GM18867 (cell line): ENCODE measurements around the gene SH3GLB2.
"Not testable (repeated sequence)": the region's sequence is repeated elsewhere in the genome, so short reads cannot be mapped to it uniquely, and the experiment has no call there.

Source experiments
- ATAC-seq: cut with Tn5 transposase; IDR thresholded peaks from one replicate; pipeline ENCODE4 v1.9.1; 2021; ENCODE audit warnings: mild to moderate bottlenecking, moderate library complexity; ENCODE audit not compliant: unreplicated experiment

SH3GLB2 gene

GRCh38 chr9:129023036-129023907, 4.9 kb downstream of the SH3GLB2 start:
- no peak for ATAC-seq

- ATAC-seq, result no peak
Measured at GRCh38 chr9:129022037-129022436, 6.1 kb downstream of the SH3GLB2 start.

DNA sequence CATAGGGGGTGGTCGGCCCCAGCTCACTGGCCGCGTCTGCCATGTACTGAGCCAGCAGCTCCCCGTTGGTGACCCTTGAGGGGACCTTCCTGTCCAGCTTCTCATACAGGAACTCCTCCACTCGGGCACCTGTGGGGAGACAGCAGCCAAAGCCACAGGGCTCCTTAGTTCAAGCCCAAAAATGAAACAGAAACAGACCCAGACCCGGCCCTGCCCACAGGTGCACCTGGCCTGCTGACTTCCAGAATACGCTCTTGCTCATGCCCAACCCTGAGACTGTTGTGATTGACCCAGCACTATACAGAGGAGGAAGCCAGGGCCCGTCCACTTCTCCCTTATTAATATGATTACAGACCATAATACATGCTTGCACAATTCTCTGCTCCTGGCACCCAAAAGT, 7.0 kb downstream of the SH3GLB2 start:
- peak; percentile 73 for ATAC-seq

- ATAC-seq, result no peak
Measured at GRCh38 chr9:129014608-129015007, 13.5 kb downstream of the SH3GLB2 start.

GRCh38 chr9:129014124-129014523, 14.0 kb downstream of the SH3GLB2 start:
- no peak for ATAC-seq

DNA sequence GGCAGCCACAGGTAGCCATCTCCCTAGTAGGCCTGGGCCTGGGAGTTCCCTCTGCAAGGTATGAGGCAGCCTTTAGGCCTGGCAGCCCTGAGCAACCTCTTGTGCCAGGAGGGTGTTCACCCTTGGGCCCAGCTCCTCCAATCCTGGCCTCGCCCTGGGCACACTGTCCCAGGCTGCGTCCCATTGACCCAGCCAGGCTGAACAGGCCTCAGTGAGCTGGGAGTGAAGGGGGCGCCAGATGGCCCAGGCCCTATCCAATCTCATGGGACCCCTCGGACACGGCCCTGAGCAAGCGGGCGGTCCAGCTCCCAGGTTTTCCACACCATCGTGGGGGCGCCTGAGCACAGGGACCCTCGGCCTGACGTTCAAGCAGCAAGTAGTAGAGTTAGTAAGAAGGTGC, 14.5 kb downstream of the SH3GLB2 start:
- ATAC-seq, result no peak

DNA sequence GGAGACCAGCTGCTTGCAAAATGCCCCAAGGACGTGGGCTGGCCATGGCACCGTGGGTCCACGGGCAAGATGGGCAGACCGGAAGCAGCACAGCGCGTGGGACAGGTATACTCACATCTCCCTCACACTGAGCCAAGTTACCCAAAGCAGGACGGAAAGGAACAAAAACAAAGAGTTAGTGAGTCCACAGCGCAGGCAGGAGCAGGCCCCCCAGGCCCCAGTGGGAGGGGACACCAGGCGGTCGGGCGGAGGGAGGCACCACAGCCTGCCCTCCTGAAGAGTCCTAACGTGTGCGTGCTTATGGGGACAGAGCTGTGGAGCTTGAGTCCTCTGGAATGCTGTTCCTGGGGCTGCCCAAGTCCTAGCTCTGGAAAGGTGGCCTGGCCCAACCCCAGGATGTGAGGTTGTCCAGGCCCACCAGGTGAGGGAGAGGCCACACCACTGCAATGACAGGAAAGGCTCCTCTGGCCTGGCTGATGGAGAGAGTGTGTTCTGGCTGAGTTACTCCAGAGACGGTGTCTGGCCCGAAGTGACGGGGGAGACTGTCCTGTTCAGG, 15.2 kb downstream of the SH3GLB2 start:
- ATAC-seq, result no peak

- no peak for ATAC-seq
Measured at GRCh38 chr9:129012343-129012742, 15.8 kb downstream of the SH3GLB2 start.

DNA sequence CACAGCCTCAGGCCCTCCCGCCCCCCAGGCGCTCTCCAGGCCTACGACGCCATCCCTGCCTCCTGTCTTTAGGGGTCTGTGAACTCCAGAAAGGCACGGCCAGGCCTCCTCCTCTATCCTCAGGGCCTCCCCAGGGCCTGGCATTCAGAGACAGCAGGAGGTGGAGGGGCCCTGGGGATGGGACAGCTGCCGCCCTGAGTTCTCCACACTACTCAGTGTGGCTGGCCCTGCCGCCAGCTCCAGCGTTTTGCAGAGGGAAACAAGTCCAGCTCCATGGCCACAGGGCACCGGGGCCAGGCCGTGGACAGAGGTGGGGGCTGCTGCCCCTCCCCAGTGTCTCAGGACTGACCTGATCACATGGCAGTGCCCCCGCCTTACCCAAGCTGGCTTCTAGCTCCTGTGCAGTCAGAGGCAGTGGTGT, 16.4 kb downstream of the SH3GLB2 start:
- ATAC-seq, result no peak

DNA sequence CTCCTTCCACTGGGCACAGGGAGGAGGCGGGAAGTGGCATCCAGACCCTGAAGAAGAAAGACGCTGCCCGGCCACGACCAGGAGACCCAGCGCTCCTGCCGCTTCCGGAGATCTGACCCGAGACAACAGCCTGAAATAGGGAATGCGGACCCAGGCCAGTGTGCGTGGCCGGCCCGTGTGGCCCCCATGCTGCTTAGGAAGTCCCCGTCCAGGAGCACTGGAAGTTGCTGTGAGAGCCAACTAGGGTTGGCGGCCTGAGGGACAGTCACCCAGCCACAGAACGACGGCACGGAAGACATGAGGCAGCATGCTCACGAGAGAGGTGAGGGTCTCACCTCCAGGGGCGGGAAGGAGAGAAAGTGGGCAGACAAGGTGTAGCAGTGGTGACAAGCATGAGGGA, 17.0 kb downstream of the SH3GLB2 start:
- no peak for ATAC-seq

DNA sequence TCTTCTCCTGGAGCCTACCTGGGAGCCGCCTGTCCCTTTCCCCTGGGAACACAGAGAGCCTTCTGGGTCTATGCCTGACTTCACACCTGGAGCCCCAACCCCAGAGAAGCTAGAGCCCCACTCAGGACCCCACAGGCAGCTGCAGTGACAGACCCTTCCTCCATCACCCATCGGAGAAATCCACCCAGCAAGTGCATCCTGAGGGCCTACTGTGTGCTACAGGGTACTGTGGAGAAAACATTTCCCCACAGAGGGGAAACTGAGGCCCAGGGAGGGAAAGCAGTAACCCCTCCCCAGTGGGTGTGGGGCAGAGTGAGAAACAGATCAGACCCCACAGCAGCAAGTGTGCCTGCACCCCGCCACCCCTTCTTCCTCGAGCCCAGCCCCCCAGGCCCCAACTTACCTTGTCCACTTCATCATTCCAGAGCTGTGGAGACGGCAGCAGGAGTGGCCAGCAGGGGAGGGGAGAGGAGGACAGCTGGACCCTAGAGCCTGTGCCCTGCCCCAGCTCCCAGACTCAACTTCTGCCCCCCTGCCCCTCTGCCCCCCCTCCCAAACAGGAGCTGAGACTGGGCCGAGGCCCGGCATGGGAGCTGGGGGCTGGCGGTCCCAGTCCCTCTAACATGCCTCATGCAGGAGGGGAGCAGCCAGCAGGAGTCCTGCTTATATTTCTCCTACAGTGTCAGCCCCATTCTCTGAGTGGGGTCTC, 17.7 kb downstream of the SH3GLB2 start:
- ATAC-seq, result no peak

GRCh38 chr9:129009584-129010141, 18.5 kb downstream of the SH3GLB2 start:
- no peak for ATAC-seq

DNA sequence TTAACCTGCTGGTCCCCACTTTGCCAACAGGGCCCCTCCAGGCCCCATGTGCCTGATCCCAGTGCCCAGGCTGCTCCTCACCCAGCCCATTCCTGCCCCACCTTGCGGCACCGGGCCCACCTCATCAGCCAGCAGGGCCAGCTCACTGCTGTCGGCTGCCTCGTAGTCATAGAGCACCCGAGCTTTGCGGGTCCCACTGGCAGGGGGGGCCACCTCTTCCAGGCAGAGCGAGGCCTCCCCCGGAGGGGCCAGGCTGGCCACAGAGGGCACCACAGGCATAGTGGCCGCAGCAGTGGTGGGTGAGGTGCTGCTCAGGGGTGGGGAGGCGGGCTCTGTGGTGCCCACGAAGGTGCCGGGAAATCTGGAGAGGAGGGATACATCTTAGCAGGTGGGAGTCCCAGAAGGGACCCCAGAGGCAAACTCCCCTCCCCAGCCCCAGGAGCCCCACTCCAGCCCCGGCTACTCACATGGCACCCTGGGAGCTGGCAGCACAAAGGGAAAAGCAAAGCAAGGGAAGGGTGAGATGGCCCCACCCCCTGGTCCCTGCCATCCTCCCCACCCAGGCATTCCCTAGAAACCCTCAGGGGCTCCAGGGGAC, 19.0 kb downstream of the SH3GLB2 start:
- no peak for ATAC-seq

DNA sequence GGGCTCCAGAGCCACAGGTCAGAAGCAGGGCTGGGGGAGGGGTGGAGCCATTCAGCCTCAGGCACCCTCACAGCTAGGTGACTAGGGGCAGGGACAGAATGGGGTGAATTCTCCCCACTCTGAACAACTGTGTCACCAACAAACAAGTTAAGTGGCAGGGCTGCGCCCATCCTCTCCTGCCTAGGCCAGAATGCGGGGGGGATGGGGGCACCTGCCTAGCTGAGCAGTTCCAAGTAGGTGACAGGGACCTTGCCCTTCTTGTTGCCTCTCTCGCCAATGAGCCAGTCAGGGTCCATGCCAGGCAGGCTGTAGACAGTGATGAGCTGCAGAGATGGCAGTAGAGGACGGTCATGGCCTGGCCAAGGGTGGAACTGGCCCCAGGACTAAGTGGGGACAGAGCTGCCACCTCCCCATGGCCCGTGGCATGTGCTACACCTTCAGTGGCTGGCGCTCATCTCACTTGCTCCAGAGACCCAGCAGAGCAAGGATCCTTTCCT, 19.6 kb downstream of the SH3GLB2 start:
- no peak for ATAC-seq

GRCh38 chr9:129007766-129008468, 20.2 kb downstream of the SH3GLB2 start:
- ATAC-seq, result no peak

GRCh38 chr9:129007035-129007765, 20.9 kb downstream of the SH3GLB2 start:
- ATAC-seq, result no peak

DNA sequence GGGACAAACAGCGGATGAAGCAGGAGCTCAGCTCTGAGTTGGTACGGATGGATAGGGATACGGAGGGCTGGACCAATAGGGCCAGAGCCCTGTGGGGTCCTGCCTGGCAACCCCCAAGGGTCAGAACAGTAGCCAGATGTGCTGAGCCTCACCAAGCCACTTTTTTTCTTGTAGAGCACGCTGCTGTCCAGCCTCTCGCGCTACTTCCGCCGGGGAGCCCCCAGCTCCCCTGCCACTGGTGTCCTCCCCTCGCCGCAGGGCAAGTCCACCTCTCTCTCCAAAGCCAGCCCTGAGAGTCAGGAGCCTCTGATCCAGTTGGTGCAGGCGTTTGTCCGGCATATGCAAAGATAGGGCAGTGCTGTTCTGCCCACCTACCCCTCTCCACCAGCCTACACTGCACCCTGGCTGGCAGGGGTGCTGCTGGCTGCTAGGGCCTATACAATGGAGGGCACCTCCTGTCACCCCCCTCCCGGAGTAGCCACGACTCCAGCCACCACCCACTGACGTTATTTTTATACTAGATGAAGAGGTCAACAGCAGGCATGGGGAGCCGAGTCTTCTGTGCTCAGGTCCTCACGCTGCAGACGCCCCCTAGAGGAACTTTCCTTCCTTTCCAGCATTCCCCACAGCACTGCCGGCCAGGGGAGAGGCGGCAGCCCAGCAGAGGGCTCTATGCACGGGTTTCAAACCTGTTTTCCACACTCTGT, 21.6 kb downstream of the SH3GLB2 start:
- ATAC-seq, result no peak

- ATAC-seq, result no peak
Measured at GRCh38 chr9:129005336-129005997, 22.7 kb downstream of the SH3GLB2 start.

- ATAC-seq, result not testable (repeated sequence)
Measured at GRCh38 chr9:129004173-129004572, 24.0 kb downstream of the SH3GLB2 start.
